GM19238 (cell line): ENCODE data around the gene BLCAP.

Experiments used
- DNase-seq: peaks from one replicate; pipeline ENCODE4 v3.0.0; 2011; ENCODE audit warnings: low spot score; ENCODE audit not compliant: insufficient read length

BLCAP gene

DNA sequence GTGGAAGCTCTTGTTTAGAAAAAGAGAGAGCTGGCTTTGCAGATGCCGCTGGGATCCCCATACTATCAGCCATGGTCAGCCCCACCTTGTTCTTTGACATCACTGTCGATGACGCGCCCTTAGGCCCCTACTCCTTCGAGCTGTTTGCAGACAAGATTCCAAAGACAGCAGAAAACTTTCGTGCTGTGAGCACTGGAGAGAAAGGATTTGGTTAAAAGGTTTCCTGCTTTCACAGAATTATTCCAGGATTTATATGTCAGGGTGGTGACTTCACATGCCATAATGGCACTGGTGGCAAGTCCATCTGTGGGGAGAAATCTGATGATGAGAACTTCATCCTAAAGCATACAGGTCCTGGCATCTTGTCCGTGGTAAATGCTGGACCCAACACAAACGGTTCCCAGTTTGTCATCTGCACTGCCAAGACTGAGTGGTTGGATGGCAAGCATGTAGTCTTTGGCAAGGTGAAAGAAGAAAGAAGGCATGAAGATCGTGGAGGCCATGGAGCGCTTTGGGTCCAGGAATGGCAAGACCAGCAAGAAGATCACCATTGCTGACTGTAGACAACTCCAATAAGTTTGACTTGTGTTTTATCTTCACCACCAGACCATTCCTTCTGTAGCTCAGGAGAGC is 2.4 kb upstream of the BLCAP start:
- DNase-seq = no peak

GRCh38 chr20:37529214-37529967 is 1.7 kb upstream of the BLCAP start:
- DNase-seq = no peak

GRCh38 chr20:37528446-37529213 is 954 bp upstream of the BLCAP start:
- DNase-seq = no peak

GRCh38 chr20:37526839-37527637 is 638 bp downstream of the BLCAP start:
- DNase-seq = no peak

DNA sequence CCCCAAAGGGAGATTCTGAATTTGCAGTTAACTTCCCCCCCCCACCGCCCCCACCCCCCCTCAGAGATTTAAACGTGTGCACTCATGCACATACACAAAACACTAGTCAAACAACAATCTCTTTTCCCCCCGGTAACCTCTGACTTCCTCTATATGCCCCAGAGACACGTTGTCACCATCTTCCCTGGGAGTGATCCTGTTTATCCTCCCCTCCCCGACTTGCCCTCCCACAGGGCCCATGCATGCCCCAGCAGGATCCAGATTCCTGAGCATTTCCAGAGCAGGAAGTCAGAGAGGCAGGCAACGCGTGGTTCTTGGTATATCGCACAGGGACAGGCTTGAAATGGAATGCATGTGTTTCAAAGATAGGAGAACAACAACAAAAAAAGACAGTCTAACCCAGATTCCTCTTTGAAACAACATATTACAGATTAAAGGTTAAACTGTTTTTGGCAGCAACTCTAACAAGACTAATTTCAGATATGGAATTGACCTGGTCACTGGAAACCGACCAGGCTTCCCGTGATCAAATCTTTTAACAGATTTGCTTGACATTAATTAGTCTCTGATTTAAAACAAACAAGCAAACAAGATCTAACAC is 1.3 kb downstream of the BLCAP start:
- no peak for DNase-seq

GRCh38 chr20:37525810-37526209 is 1.9 kb downstream of the BLCAP start:
- no peak for DNase-seq

- DNase-seq = no peak
Measured at GRCh38 chr20:37524859-37525708, 2.6 kb downstream of the BLCAP start.

GRCh38 chr20:37523911-37524700 is 3.6 kb downstream of the BLCAP start:
- DNase-seq = no peak

- DNase-seq = no peak
Measured at GRCh38 chr20:37523012-37523391, 4.7 kb downstream of the BLCAP start.

GRCh38 chr20:37522260-37523011 is 5.2 kb downstream of the BLCAP start:
- no peak for DNase-seq

- DNase-seq = no peak
Measured at GRCh38 chr20:37521061-37521771, 6.5 kb downstream of the BLCAP start, which contains the start of gene NNAT. NNAT (plus strand) TSS chr20:37521250; CDS start chr20:37521332, 82 bp downstream.

DNA sequence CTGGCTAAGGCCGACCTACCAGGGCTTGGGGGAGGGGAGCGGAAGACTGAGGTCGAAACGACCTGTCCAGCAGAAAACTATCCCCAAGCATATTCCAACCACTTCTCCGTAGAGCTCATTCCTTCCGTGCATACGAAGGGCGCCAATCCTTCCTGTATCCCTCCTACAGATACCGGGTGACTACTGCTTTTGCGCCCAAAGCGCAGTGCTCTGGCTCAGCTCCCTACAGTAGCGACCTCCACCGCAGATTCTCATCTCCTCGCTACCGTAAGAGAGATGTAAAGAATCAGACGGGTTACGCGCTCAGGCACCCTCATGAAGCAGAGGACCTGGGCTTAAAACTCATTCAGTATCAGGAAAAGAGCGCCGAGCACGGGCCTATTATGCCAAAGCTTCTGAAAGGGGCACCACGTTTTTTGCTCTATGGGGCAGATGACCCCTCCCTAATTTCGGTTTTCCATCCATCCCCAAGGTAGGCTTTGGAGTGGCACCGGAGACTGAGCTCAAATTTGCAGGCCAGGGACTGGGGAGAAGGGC is 7.2 kb downstream of the BLCAP start:
- DNase-seq = no peak

DNA sequence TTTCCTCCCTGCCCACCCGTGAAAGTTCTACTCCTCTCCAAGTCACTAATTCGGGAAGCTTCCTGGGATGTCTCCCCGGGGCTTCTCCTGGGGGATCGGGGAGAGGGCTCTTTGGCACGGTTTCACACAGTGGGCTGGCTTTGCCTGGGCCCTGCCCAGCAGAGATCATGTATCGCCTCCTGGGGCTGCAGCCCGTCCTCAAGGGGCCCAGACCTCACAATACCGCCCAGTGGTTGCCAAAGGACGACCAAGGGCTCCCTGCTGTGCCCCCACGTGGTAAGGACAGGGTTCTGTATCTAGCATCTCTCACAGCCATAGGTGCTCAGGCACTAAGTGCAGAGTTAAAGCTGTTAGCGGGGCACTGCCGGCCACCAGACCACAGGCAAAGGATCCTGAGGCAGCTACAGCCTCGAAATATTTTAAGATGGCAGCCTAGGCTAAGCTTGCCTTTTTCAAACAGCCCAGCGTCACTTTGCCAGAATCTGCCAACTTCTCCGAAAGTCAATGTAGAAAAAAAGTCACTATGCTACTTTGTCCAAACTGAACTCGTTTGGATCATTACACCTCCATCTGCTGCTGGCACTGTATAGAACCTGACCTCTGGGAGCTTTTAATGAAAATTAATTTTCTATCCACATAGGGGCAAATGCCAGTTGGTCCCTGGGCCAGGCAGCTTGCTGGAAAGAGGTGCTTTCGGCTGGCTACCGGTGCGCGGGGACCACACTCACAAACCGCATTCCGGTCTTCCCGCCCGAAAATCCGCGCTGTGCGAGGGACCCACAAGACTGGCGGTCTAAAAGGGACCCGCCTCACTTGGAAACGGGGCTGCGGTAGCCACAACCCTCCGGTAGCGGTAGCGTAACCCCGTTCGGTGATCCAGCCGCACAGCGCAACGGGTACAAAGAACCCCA is 7.9 kb downstream of the BLCAP start:
- no peak for DNase-seq

DNA sequence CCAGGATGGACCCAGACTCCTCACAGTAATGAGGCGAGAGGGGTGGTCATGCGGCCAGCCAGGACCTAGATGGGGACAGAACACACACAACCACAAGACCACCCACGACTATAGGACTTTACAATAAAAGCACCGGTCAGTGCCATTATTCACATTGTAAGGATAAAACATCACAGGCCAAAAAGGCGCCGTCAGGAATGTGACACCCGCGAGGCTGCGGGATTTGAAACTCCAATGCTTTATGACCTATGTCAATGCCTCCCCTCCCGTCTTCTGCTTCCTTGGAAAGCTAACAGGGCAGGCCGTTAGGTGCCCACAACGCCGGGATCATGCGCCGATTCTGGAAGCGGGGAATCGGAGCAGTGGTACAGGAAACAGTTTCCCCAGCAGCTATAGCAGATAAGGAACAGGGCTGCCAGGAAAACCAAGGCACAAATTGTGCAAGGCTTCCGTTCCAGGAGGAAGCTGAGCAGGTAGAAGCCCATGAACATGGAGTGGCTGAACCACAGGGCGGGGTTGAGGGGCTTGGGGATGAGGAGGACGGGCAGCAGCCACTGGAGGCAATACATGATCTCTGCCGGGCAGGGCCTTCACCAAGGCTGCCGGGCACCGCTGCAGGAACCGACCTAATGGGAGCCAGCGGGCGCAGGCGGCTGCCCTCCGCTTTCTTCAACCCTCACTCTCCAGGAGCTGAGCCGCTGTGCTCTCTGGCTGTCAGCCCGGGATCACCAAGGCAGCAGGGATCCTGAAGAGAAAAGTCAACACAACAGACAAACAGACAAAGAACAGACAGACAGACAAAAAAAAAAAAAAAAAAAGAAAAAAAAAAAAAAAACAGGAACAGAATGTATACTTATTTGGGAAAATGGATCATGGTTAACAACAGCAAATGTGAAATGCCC is 8.8 kb downstream of the BLCAP start:
- no peak for DNase-seq

GRCh38 chr20:37518059-37518458 is 9.6 kb downstream of the BLCAP start:
- no peak for DNase-seq
